Tibial nerve (tissue), 4 donors: ENCODE measurements around the gene CEP295NL. TPM values are rescaled to one million over a fixed set of nuclear protein-coding genes. Genes with fewer than 3 reads are reported as not detected.
"Not testable (repeated sequence)": the region's sequence is repeated elsewhere in the genome, so short reads cannot be mapped to it uniquely, and the experiment has no call there.

Source experiments
- DNase-seq, 2 donors: peaks; one replicate each; pipeline ENCODE4 v3.0.0-alpha.2; 2019; ENCODE audit warnings: low spot score in 2 of 2
- H3K27ac ChIP-seq, 4 donors: fragments of 200-600 bp; sonication (generic) in 3 of 4; one replicate each; pipeline ENCODE4 v1.5.1; 2017 to 2019; ENCODE audit warnings: mild to moderate bottlenecking in 1 of 4
- H3K27me3 ChIP-seq, 2 donors: fragments of 200-600 bp; sonication (generic) in 1 of 2; one replicate each; pipeline versions ENCODE4 v1.5.1 to v1.6.0; 2017 to 2019
- H3K36me3 ChIP-seq, 3 donors: fragments of 200-600 bp; sonication (generic); one replicate each; pipeline ENCODE4 v1.5.1; 2018 to 2019
- H3K4me1 ChIP-seq, 4 donors: fragments of 200-600 bp; sonication (generic) in 3 of 4; one replicate each; pipeline ENCODE4 v1.5.1; 2017 to 2019
- H3K4me3 ChIP-seq, 4 donors: fragments of 200-600 bp; sonication (generic) in 3 of 4; one replicate each; pipeline ENCODE4 v1.5.1; 2017 to 2019; ENCODE audit warnings: mild to moderate bottlenecking in 1 of 4, moderate library complexity in 1 of 4
- H3K9me3 ChIP-seq, 4 donors: fragments of 200-600 bp; sonication (generic) in 3 of 4; one replicate each; pipeline ENCODE4 v1.5.1; 2017 to 2019
- CTCF ChIP-seq, 5 experiments: fragments of 200-600 bp in 3 of 5; fragments of 450-650 bp in 2 of 5; sonication (generic) in 3 of 5; IDR thresholded peaks; one replicate each; pipeline ENCODE4 v1.5.1; 2016 to 2019; ENCODE audit warnings: antibody characterized with exemption in 5 of 5, mild to moderate bottlenecking in 3 of 5, moderate library complexity in 2 of 5
- EP300 ChIP-seq, 2 donors: sonication (generic); formaldehyde crosslinking; IDR thresholded peaks; one replicate each; pipeline ENCODE4 v1.6.1; 2017; ENCODE audit warnings: antibody characterized with exemption in 2 of 2, mild to moderate bottlenecking in 1 of 2
- POLR2A ChIP-seq, 2 donors: fragments of 450-650 bp; IDR thresholded peaks; one replicate each; pipeline ENCODE4 v1.6.1; 2017; ENCODE audit warnings: antibody characterized with exemption in 2 of 2, mild to moderate bottlenecking in 2 of 2, moderate library complexity in 2 of 2
- WGBS, 2 donors: methylation state at CpG; one replicate each; pipeline ENCODE4 v1.1.5; 2018; 5-methylcytosine and 5-hydroxymethylcytosine counted together
- total RNA-seq, 4 donors: library from RNA; depleted of rRNA; stranded (reverse); fragments of >200 nt; gene quantifications; one replicate each; pipeline ENCODE4 v1.1.0, GENCODE V29; 2016

CEP295NL gene
- total RNA-seq, 4 donors from 2014 or later = 6.5 to 35.1 (median 9.9) TPM

- Histone ChIP-seq H3K27ac (peak overlapping the region in 2 of 4 donors; percentile 63 to 96), H3K4me3 (no peak overlapping the region), H3K27me3 (no peaks in the 10 kb centered on the region), H3K36me3 (no peaks in the 10 kb centered on the region), H3K4me1 (peaks cover 0 to 98% (median 41%) of the 10 kb centered on the region in 4 donors), H3K9me3 (no peaks in the 10 kb centered on the region)
- TF ChIP-seq EP300 (IDR thresholded peaks at IDR 0.05) (no peak), POLR2A (IDR thresholded peaks at IDR 0.05) (no peak), CTCF (IDR thresholded peaks at IDR 0.05) (no peak)
- WGBS, 2 donors = 63 to 77% methylated on average over 15 of the region's 15 CpGs
- no peak for DNase-seq
Measured at GRCh38 chr17:78913115-78913514, 10.1 kb upstream of the CEP295NL start.

- 70 to 75% methylated on average over 8 of the region's 8 CpGs for WGBS, 2 donors
- H3K36me3 ChIP-seq = peaks cover 0 to 3% (median 0%) of the 10 kb centered on the region in 3 donors
- no peak for DNase-seq
- H3K27me3 ChIP-seq = no peaks in the 10 kb centered on the region
- H3K4me1 ChIP-seq = peaks cover 0 to 94% (median 37%) of the 10 kb centered on the region in 4 donors
- peak overlapping the region in 2 of 4 donors; percentile 63 to 96 for H3K27ac ChIP-seq
- TF ChIP-seq POLR2A (IDR thresholded peaks at IDR 0.05) = no peak
- TF ChIP-seq EP300 (IDR thresholded peaks at IDR 0.05) = no peak
- TF ChIP-seq CTCF (IDR thresholded peaks at IDR 0.05) = no peak
- H3K9me3 ChIP-seq = no peaks in the 10 kb centered on the region
- no peak overlapping the region for H3K4me3 ChIP-seq
Measured at GRCh38 chr17:78912082-78912481, 9.1 kb upstream of the CEP295NL start.

- H3K27me3 ChIP-seq, H3K36me3 ChIP-seq, H3K4me3 ChIP-seq, H3K9me3 ChIP-seq, DNase-seq: not testable (repeated sequence)
- Histone ChIP-seq H3K4me1 (peaks cover 0 to 90% (median 33%) of the 10 kb centered on the region in 4 donors), H3K27ac (peak overlapping the region in 2 of 4 donors; percentile 63 to 96)
- WGBS, 2 donors = 79 to 93% methylated on average over 7 of the region's 7 CpGs
Measured at GRCh38 chr17:78911543-78911942, 8.5 kb upstream of the CEP295NL start.

- 74 to 76% methylated on average over 11 of the region's 11 CpGs for WGBS, 2 donors
- Histone ChIP-seq H3K4me3 (no peak overlapping the region), H3K9me3 (no peaks in the 10 kb centered on the region), H3K27ac (peak overlapping the region in 2 of 4 donors; percentile 8 to 96), H3K4me1 (peaks cover 0 to 90% (median 25%) of the 10 kb centered on the region in 4 donors), H3K36me3 (peaks cover 0 to 3% (median 0%) of the 10 kb centered on the region in 3 donors), H3K27me3 (no peaks in the 10 kb centered on the region)
- DNase-seq = no peak
- TF ChIP-seq CTCF (IDR thresholded peaks at IDR 0.05) (no peak), EP300 (IDR thresholded peaks at IDR 0.05) (peak in 1 of 2 donors; percentile 73)
Measured at GRCh38 chr17:78910497-78911284, 7.7 kb upstream of the CEP295NL start.

- peaks cover 0 to 90% (median 26%) of the 10 kb centered on the region in 4 donors for H3K4me1 ChIP-seq
- 49 to 57% methylated on average over 4 of the region's 4 CpGs for WGBS, 2 donors
- peak overlapping the region in 2 of 4 donors; percentile 55 to 96 for H3K27ac ChIP-seq
- H3K9me3 ChIP-seq = no peaks in the 10 kb centered on the region
- no peak overlapping the region for H3K4me3 ChIP-seq
- TF ChIP-seq POLR2A (IDR thresholded peaks at IDR 0.05) = no peak
- TF ChIP-seq EP300 (IDR thresholded peaks at IDR 0.05) = no peak
- no peak for TF ChIP-seq CTCF (IDR thresholded peaks at IDR 0.05)
- H3K36me3 ChIP-seq = peaks cover 0 to 3% (median 0%) of the 10 kb centered on the region in 3 donors
- no peak for DNase-seq
- H3K27me3 ChIP-seq = no peaks in the 10 kb centered on the region
Measured at GRCh38 chr17:78908426-78908825, 5.4 kb upstream of the CEP295NL start.
